RWPE1 (cell line): ENCODE results near the gene CLEC4F.

Source experiments
- CTCF ChIA-PET: fragments of 350-600 bp; sonication (Branson Sonifier 250); formaldehyde crosslinking; extraction: SDS; loops from one replicate; lab custom pipeline; 2021; lab: Yijun Ruan, JAX
- POLR2A ChIA-PET: fragments of 400-600 bp; formaldehyde crosslinking; extraction: SDS; loops from one replicate; lab custom pipeline; 2020; ENCODE audit warnings: antibody characterized with exemption; ENCODE audit not compliant: low non-redundant PET; lab: Yijun Ruan, JAX
- DNase-seq: peaks from one replicate; pipeline ENCODE4 v3.0.0; 2012; ENCODE audit warnings: low spot score
- H3K27ac ChIP-seq: fragments of 450-650 bp; 2 replicates; pipeline ENCODE4 v1.5.1; 2017
- CTCF ChIP-seq: fragments of 450-650 bp; conservative IDR thresholded peaks from 2 replicates; pipeline ENCODE4 v1.5.1; 2017; ENCODE audit warnings: low read depth, mild to moderate bottlenecking

CLEC4F gene

GRCh38 chr2:70834106-70834505 lies 13.7 kb upstream of the CLEC4F start:
- no peak for TF ChIP-seq CTCF
- DNase-seq = no peak
- no peak overlapping the region for H3K27ac ChIP-seq
- POLR2A ChIA-PET = no interaction called here
- CTCF ChIA-PET = no interaction called here

- POLR2A ChIA-PET = no interaction called here
- DNase-seq = no peak
- CTCF ChIA-PET = no interaction called here
- TF ChIP-seq CTCF = no peak
- H3K27ac ChIP-seq = no peak overlapping the region
These were observed 12.8 kb upstream of the CLEC4F start for GRCh38 chr2:70833246-70833645.

- no peak overlapping the region for H3K27ac ChIP-seq
- ChIA-PET POLR2A (no interaction called here), CTCF (interaction anchor here (0.6 kb wide), 1 partner anchor 133 kb away, joined by 3 read pairs; no protein-coding TSS in a partner anchor)
- DNase-seq = no peak
- no peak for TF ChIP-seq CTCF
These were observed 12.0 kb upstream of the CLEC4F start for GRCh38 chr2:70832386-70832785.

- CTCF ChIA-PET = interaction anchor here (0.5 to 0.7 kb wide), 3 partner anchors 11 to 950 kb away, joined by 3 read pairs; partner anchors contain the start of gene CLEC4F
These were observed 11.5 kb upstream of the CLEC4F start for GRCh38 chr2:70831861-70832260.

GRCh38 chr2:70830366-70830765 lies 10.0 kb upstream of the CLEC4F start:
- no peak for TF ChIP-seq CTCF
- H3K27ac ChIP-seq = no peak overlapping the region
- ChIA-PET POLR2A (no interaction called here), CTCF (no interaction called here)
- DNase-seq = no peak

More at GRCh38 chr2:70831861-70832260, 11.5 kb upstream of the CLEC4F start:
- DNase-seq = no peak
- POLR2A ChIA-PET = no interaction called here
- no peak for TF ChIP-seq CTCF
- no peak overlapping the region for H3K27ac ChIP-seq

GRCh38 chr2:70829916-70830315 lies 9.5 kb upstream of the CLEC4F start:
- no peak for DNase-seq
- CTCF ChIA-PET = no interaction called here
- no peak overlapping the region for H3K27ac ChIP-seq
- POLR2A ChIA-PET = no interaction called here
- TF ChIP-seq CTCF = no peak
